Suprapubic skin (tissue), 4 donors: Measurements from ENCODE around the gene SCAMP1.

Experiments
- CTCF ChIP-seq, 2 donors: fragments of 200-600 bp in 1 of 2; fragments of 450-650 bp in 1 of 2; sonication (generic) in 1 of 2; IDR thresholded peaks; one replicate each; pipeline ENCODE4 v1.5.1; 2016 to 2019; ENCODE audit warnings: antibody characterized with exemption in 2 of 2, mild to moderate bottlenecking in 1 of 2, moderate library complexity in 1 of 2
- EP300 ChIP-seq: sonication (generic); formaldehyde crosslinking; IDR thresholded peaks from one replicate; pipeline ENCODE4 v1.6.1; 2017; ENCODE audit warnings: antibody characterized with exemption
- POLR2A ChIP-seq, 2 donors: fragments of 450-650 bp; IDR thresholded peaks; one replicate each; pipeline ENCODE4 v1.6.1; 2017; ENCODE audit warnings: antibody characterized with exemption in 2 of 2, mild to moderate bottlenecking in 2 of 2, moderate library complexity in 2 of 2
- POLR2AphosphoS5 ChIP-seq, 3 donors: sonication (generic); formaldehyde crosslinking; IDR thresholded peaks; one replicate each; pipeline ENCODE4 v1.6.1; 2017; ENCODE audit warnings: antibody characterized with exemption in 3 of 3

DNA sequence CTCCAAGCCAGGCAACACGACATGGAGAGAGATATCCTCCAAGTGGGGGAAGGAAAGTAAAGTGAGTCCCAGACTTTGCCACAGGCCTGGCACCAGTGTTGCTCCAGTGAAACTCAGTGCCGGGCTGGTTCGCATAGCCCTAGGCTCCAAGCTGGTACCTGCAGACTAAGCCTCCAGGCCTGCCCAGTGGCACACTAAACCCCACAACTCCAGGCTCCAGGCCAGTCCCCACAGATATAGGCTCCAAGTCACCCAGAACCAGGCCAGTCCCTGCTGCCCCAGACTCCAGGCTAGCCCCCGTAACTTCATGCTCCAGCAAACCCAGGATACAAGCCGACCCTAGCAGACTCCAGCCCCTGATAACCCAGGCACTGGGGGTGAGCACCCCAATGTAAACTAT, 42.9 kb upstream of the SCAMP1 start:
- no peak for TF ChIP-seq CTCF (IDR thresholded peaks at IDR 0.05)
- no peak for TF ChIP-seq POLR2AphosphoS5 (IDR thresholded peaks at IDR 0.05)
- no peak for TF ChIP-seq POLR2A (IDR thresholded peaks at IDR 0.05)
- no peak for TF ChIP-seq EP300
